Ovary (tissue), 3 donors: ENCODE results near the gene TBX1.

ENCODE experiments used
- EP300 ChIP-seq: sonication (generic); formaldehyde crosslinking; IDR thresholded peaks from one replicate; pipeline ENCODE4 v1.6.1; 2017; ENCODE audit warnings: antibody characterized with exemption
- POLR2A ChIP-seq: fragments of 450-650 bp; IDR thresholded peaks from one replicate; pipeline ENCODE4 v1.6.1; 2017; ENCODE audit warnings: antibody characterized with exemption, mild to moderate bottlenecking, moderate library complexity
- TF ChIP-seq, protein P1 (sequence below), 3 donors: fragments of 450-650 bp in 2 of 3; fragments of 200-600 bp in 1 of 3; IDR thresholded peaks; one replicate each; pipeline versions ENCODE4 v1.5.1 to v1.8.0; 2016 to 2022; ENCODE audit warnings: antibody characterized with exemption in 3 of 3, mild to moderate bottlenecking in 1 of 3
- donor health status: DM: no; HTN: no; CAD: no.

DNA sequence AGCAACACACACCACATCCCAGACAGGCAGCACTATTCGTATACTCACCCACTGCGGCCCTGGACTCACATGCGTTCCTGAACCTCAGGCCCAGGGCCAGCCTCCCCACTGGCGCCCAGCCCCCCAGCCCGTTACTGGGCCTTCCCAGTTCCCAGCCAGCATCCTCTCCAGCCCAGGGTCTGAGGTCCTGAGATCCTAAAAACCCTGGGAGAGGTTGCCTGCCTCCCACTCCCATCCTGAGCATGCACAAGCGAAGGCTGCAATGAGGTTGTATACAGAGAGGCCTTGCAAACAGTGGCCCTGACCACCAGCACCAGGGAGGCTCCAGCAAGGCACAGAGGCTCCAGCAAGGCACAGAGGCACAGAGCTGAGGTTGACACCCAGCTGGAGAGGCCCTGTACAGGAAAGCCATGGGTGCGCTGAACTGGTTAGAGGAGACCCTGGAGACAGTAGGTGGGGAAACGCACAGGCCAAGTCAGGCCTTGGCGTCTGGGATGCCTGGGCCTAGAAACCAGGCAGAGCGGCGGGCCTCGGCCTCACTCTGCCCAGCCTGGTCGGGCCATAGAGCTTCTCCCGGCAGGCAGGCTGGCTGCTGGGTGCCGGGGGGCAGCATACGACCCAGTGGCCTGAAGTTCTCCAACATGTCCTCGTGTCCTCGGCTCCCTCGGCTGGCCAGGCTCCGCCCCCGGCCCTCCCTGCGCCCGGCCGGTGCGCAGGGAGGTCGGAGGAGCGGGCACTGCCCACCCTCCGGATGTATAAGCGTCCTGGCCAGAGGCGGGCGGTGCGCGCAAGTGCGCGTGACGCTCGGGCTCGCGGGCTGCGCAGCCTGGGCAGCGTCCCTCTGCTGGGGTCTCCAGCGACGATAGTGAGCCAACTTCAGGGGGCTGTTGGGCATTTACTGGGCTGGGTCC lies 2.3 kb upstream of the TBX1 start:
- TF ChIP-seq POLR2A (no peak), EP300 (no peak)
- TF ChIP-seq, protein P1, sequence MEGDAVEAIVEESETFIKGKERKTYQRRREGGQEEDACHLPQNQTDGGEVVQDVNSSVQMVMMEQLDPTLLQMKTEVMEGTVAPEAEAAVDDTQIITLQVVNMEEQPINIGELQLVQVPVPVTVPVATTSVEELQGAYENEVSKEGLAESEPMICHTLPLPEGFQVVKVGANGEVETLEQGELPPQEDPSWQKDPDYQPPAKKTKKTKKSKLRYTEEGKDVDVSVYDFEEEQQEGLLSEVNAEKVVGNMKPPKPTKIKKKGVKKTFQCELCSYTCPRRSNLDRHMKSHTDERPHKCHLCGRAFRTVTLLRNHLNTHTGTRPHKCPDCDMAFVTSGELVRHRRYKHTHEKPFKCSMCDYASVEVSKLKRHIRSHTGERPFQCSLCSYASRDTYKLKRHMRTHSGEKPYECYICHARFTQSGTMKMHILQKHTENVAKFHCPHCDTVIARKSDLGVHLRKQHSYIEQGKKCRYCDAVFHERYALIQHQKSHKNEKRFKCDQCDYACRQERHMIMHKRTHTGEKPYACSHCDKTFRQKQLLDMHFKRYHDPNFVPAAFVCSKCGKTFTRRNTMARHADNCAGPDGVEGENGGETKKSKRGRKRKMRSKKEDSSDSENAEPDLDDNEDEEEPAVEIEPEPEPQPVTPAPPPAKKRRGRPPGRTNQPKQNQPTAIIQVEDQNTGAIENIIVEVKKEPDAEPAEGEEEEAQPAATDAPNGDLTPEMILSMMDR (IDR thresholded peaks at IDR 0.05), result no peak
